HEK293T (cell line): ENCODE data around the gene ZNF835.
"Not testable (repeated sequence)": the region's sequence is repeated elsewhere in the genome, so short reads cannot be mapped to it uniquely, and the experiment has no call there.

Experiments used
- CTCF ChIA-PET: fragments of 350-600 bp; formaldehyde crosslinking; extraction: SDS; loops from one replicate; lab custom pipeline; 2021; ENCODE audit warnings: antibody characterized with exemption, inconsistent platforms; lab: Yijun Ruan, JAX
- POLR2A ChIA-PET: fragments of 350-600 bp; formaldehyde crosslinking; extraction: SDS; loops from one replicate; lab custom pipeline; 2020; ENCODE audit warnings: antibody characterized with exemption, inconsistent platforms; lab: Yijun Ruan, JAX
- DNase-seq: peaks from one replicate; pipeline ENCODE4 v3.0.0; 2012; ENCODE audit warnings: mixed read lengths; ENCODE audit errors: extremely low spot score
- ARNT ChIP-seq: fragments of 450-650 bp; IDR thresholded peaks from 2 replicates; pipeline ENCODE4 v1.6.1; 2017; ENCODE audit warnings: mild to moderate bottlenecking
- BHLHE40 ChIP-seq: fragments of 450-650 bp; IDR thresholded peaks from 2 replicates; pipeline ENCODE4 v1.6.1; 2016; ENCODE audit warnings: mild to moderate bottlenecking, moderate library complexity, borderline replicate concordance
- CTBP1 ChIP-seq: fragments of 450-650 bp; IDR thresholded peaks from 2 replicates; pipeline ENCODE4 v1.6.1; 2016; ENCODE audit warnings: borderline replicate concordance
- ELF4 ChIP-seq: fragments of 450-650 bp; IDR thresholded peaks from 2 replicates; pipeline ENCODE4 v1.6.1; 2017; ENCODE audit warnings: antibody characterized with exemption
- FOXA1 ChIP-seq: fragments of 450-650 bp; IDR thresholded peaks from 2 replicates; pipeline ENCODE4 v1.6.1; 2016; ENCODE audit warnings: mild to moderate bottlenecking
- FOXK2 ChIP-seq: fragments of 450-650 bp; IDR thresholded peaks from 2 replicates; pipeline ENCODE4 v1.6.1; 2016; ENCODE audit warnings: mild to moderate bottlenecking
- FOXM1 ChIP-seq: fragments of 450-650 bp; IDR thresholded peaks from 2 replicates; pipeline ENCODE4 v1.6.1; 2017; ENCODE audit warnings: mild to moderate bottlenecking, borderline replicate concordance
- HDGF ChIP-seq: fragments of 450-650 bp; IDR thresholded peaks from 2 replicates; pipeline ENCODE4 v1.6.1; 2017; ENCODE audit warnings: antibody characterized with exemption, borderline replicate concordance
- L3MBTL2 ChIP-seq: fragments of 450-650 bp; conservative IDR thresholded peaks from 2 replicates; pipeline ENCODE4 v1.6.1; 2016; ENCODE audit warnings: mild to moderate bottlenecking
- LEF1 ChIP-seq: fragments of 450-650 bp; IDR thresholded peaks from 2 replicates; pipeline ENCODE4 v1.6.1; 2017; ENCODE audit warnings: mild to moderate bottlenecking, borderline replicate concordance
- NFRKB ChIP-seq: fragments of 450-650 bp; IDR thresholded peaks from 2 replicates; pipeline ENCODE4 v1.6.1; 2016; ENCODE audit warnings: mild to moderate bottlenecking, moderate library complexity
- SP1 ChIP-seq: fragments of 450-650 bp; IDR thresholded peaks from 2 replicates; pipeline ENCODE4 v1.6.1; 2017
- SUZ12 ChIP-seq: fragments of 450-650 bp; IDR thresholded peaks from 2 replicates; pipeline ENCODE4 v1.6.1; 2016; ENCODE audit warnings: mild to moderate bottlenecking
- TARDBP ChIP-seq: fragments of 450-650 bp; IDR thresholded peaks from 2 replicates; pipeline ENCODE4 v1.6.1; 2016
- ZNF384 ChIP-seq: fragments of 450-650 bp; IDR thresholded peaks from 2 replicates; pipeline ENCODE4 v1.6.1; 2016
- TF ChIP-seq, protein P1 (sequence below): fragments of 450-650 bp; IDR thresholded peaks from 2 replicates; pipeline ENCODE4 v1.6.1; 2016

Gene ZNF835

DNA sequence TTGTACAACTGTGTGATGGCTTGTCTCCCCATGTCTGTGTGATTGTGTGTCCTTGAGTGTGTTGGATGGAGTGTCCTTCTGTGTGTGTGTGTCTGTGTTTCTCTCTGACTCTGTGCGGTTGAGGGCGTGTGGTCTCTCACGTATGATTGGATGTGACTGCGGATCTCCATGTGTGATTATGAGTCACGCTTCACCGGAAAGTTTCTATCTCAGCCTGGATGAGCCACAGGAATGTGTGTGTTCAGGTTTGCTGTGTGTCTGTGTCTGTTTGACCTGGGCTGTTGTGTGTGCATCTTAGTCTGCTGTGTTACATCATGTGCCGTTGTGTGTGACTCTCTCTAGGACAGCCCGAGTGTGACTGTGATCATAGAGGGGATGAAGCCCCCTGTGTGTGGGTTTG is 15.5 kb upstream of the ZNF835 start:
- ChIA-PET POLR2A (no interaction called here), CTCF (no interaction called here)
- DNase-seq, result no peak
- TF ChIP-seq ELF4 (no peak), HDGF (no peak), FOXA1 (no peak), FOXM1 (no peak), L3MBTL2 (no peak), CTBP1 (no peak)

DNA sequence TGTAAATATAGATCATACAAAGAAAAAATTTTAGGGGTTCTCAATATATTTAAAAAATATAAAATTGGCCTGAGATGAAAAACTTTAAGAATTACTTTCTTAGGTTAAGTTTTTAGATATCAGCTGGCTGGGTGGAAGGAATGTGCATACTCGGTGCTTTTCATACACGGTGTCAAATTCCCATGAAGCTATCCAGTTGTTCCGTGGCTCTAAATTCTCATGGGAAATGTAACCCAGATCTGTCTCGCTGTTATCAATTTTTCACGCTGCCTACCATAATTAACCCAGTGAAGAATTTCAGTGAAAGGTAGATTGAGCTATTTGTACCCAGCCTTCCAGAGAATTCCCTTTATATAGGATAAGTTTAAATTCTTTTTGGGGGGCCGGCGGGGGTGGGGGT is 11.6 kb upstream of the ZNF835 start:
- no peak for TF ChIP-seq FOXA1
- TF ChIP-seq, protein P1, sequence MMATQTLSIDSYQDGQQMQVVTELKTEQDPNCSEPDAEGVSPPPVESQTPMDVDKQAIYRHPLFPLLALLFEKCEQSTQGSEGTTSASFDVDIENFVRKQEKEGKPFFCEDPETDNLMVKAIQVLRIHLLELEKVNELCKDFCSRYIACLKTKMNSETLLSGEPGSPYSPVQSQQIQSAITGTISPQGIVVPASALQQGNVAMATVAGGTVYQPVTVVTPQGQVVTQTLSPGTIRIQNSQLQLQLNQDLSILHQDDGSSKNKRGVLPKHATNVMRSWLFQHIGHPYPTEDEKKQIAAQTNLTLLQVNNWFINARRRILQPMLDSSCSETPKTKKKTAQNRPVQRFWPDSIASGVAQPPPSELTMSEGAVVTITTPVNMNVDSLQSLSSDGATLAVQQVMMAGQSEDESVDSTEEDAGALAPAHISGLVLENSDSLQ, result no peak
- TF ChIP-seq ELF4, result no peak
- TF ChIP-seq TARDBP, result no peak
- TF ChIP-seq L3MBTL2, result no peak
- no peak for TF ChIP-seq FOXK2
- no peak for TF ChIP-seq CTBP1
- no peak for TF ChIP-seq ZNF384
- no peak for TF ChIP-seq SP1
- no peak for TF ChIP-seq SUZ12
- no peak for TF ChIP-seq HDGF
- no peak for TF ChIP-seq LEF1
- TF ChIP-seq ARNT, result no peak
- TF ChIP-seq FOXM1, result no peak
- TF ChIP-seq BHLHE40, result no peak
- POLR2A ChIA-PET, result no interaction called here
- no peak for DNase-seq
- CTCF ChIA-PET, result no interaction called here

DNA sequence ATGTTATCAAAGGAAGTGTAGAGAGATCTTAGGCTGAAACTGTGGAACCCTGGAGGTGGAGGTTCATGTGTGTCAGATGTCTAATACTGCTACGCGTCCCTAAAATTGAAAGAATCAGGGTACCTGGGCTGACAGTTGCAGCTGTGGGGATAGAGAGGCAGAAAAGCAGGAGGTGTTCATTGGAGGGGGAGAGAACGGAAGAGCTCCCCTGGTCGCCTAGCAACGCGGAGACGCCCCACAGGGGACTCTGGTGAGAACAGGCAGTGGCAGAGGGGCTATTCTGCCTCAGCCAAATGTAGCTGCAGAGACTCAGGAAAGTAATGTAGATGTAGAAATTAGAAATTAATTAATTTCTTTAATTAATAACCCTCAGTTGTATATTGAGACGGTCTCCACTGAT is 10.1 kb upstream of the ZNF835 start:
- TF ChIP-seq HDGF (no peak), CTBP1 (no peak), ZNF384 (no peak), ARNT (no peak), SUZ12 (no peak), FOXK2 (no peak), ELF4 (no peak), BHLHE40 (no peak), FOXM1 (no peak), LEF1 (no peak), SP1 (no peak), TARDBP (no peak), L3MBTL2 (no peak), FOXA1 (no peak)
- TF ChIP-seq, protein P1, result no peak
- CTCF ChIA-PET, result interaction anchor here (0.6 kb wide), 1 partner anchor 9 kb away, joined by 3 read pairs; no protein-coding TSS in a partner anchor
- POLR2A ChIA-PET, result no interaction called here
- no peak for DNase-seq

DNA sequence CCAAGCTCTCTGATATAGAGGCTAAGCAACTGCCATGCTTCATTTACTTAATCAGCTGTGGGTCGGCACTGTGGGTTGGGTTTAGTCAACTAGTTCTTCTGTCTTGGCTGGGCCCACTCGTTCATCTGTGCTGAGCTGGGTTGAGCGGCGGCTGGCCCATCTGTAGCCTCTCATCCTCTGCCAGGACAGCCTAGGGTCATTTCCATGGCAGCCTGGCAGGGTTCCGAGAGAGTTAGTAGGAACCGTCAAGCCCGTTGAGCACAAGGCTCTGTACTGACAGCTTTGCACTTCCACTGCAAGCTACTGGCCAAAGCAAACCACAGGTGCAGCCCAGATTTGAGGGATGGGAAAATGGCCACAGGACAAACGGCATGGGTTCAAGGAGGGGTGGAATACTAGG is 6.6 kb upstream of the ZNF835 start:
- CTCF ChIA-PET, result no interaction called here
- DNase-seq, result no peak
- no peak for TF ChIP-seq CTBP1
- no peak for TF ChIP-seq TARDBP
- TF ChIP-seq ZNF384, result no peak
- no peak for TF ChIP-seq NFRKB
- no peak for TF ChIP-seq FOXM1
- TF ChIP-seq SUZ12, result no peak
- no peak for TF ChIP-seq FOXK2
- no peak for TF ChIP-seq HDGF
- no peak for TF ChIP-seq L3MBTL2
- TF ChIP-seq, protein P1, result no peak
- no peak for TF ChIP-seq ARNT
- no peak for TF ChIP-seq ELF4
- TF ChIP-seq BHLHE40, result no peak
- POLR2A ChIA-PET, result no interaction called here

DNA sequence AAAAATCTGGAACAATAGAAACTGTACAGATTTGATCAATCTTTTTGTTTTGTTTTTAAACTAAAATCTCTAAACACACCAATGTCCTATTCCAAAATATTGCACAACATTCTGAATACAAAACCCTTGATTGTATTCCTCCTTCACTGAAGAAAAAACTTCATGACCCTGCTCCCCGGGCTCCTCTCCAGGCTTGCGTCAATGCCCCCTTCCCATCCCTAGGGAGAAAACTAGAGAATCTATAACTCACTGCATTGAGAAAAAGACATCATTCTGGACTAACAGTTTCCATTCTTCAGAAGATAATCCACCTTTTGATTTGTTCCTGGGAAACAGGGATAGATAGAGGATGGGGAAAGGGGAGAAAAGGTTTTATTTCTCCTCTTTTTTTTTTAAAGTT is 1.1 kb upstream of the ZNF835 start:
- DNase-seq, POLR2A ChIA-PET: not testable (repeated sequence)
- CTCF ChIA-PET, result interaction anchor here (0.7 kb wide), 1 partner anchor 9 kb away, joined by 3 read pairs; no protein-coding TSS in a partner anchor

DNA sequence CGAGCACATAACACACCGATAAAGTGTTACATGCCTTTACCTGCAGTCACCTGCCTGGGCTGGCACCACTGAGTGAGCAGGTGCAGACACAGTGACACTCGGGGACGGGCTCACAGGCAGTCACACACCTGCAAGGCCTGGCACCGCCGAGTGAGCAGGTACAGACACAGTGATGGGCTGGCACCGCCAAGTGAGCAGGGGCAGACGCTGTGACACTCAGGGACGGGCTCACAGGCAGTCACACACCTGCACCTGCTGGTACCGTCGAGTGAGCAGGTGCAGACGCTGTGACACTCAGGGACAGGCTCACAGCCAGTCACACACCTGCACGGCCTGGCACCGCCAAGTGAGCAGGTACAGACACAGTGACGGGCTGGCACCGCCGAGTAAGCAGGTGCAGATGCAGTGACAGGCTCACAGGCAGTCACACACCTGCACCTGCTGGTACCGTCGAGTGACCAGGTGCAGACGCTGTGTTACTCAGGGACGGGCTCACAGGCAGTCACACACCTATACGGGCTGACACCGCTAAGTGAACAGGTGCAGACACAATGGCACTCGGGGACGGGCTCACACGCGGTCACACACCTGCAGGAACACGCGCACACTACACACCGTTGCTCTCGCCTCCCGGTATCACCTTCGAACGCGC is 470 bp downstream of the ZNF835 start:
- POLR2A ChIA-PET, result no interaction called here
- TF ChIP-seq SP1 (no peak), TARDBP (no peak), LEF1 (no peak)

DNA sequence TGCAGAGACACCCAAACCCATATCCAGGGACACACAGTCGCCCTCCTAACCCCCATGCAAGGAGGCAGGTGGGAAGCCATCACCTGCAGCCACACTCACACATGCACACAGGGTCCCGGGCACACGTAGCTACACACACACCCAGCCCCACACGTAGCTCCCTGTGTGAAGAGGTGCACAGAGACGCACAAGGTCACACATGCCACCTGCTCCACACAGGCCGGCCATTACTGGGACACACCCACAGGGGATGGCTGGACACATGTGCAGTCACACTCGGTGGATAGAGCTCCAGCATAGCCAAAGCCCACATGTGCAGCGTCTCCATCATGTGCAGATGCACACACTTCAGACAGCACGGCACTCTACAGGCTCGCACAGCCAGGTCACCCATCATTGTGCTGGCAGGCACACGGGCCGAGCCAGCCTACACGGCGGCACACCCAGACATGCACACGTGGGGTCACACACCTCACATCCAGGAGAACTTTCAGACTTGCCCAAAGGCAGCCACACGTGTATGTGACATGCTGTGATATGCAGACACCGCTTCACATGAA is 1.1 kb downstream of the ZNF835 start:
- POLR2A ChIA-PET, result no interaction called here
- TF ChIP-seq SP1 (no peak), TARDBP (no peak), SUZ12 (no peak), ELF4 (no peak), FOXK2 (no peak), HDGF (no peak), FOXA1 (no peak)
- DNase-seq, result no peak
- CTCF ChIA-PET, result no interaction called here

More for the DNA sequence above, 470 bp downstream of the ZNF835 start:
- DNase-seq, result no peak
- CTCF ChIA-PET, result no interaction called here
